ENCODE data around the gene MAG. TPM values are rescaled to one million over a fixed set of nuclear protein-coding genes. Genes with fewer than 3 reads are reported as not detected.

The MAG gene
- total RNA-seq, 2 donors from 2014 or later: not detected

GRCh38 chr19:35272954-35273649 lies 18.9 kb upstream of the MAG start:
- TF ChIP-seq CTCF (IDR thresholded peaks at IDR 0.05): no peak
- peaks cover 0 to 9% of the 10 kb centered on the region in 2 donors for H3K4me1 ChIP-seq
- no peak for DNase-seq (ENCODE audit: low spot score)
- H3K27ac ChIP-seq: no peak overlapping the region
- H3K27me3 ChIP-seq: no peaks in the 10 kb centered on the region
- no peak overlapping the region for H3K4me3 ChIP-seq
- peaks cover 45% of the 10 kb centered on the region for H3K36me3 ChIP-seq
- H3K9me3 ChIP-seq: no peaks in the 10 kb centered on the region

DNA sequence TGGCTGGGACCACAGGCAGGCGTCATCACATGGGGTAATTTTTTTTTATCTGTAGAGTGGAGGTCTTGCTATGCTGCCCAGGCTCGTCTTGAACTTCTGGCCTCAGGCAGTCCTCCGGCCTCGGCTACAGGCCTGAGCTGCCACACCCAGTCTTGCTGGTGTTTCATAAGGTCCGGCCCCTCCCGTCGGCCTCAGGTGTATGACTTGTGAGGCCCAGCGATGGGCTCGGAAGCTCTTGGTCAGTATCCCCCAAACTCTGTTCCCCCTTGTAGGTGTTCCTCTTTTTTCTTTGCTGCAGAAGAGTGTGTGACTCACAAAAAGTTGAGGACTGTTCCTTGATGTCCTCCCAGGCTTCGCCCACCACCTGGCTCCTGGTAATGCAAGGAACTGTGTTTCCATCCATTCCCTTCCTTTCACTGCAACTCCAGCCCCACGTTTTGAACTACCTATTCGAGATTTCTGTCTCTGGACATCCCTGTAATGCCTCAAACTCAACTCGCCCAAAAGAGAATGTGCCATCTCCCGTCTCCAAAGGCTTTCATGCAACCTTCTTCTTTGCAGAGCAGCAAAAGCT lies 18.2 kb upstream of the MAG start:
- no peak overlapping the region for H3K4me3 ChIP-seq
- H3K4me1 ChIP-seq: peaks cover 0 to 9% of the 10 kb centered on the region in 2 donors
- H3K9me3 ChIP-seq: no peaks in the 10 kb centered on the region
- H3K36me3 ChIP-seq: peaks cover 48% of the 10 kb centered on the region
- no peaks in the 10 kb centered on the region for H3K27me3 ChIP-seq
- no peak overlapping the region for H3K27ac ChIP-seq
- no peak for TF ChIP-seq CTCF (IDR thresholded peaks at IDR 0.05)
- no peak for DNase-seq (ENCODE audit: low spot score)

- Histone ChIP-seq H3K4me3 (no peak overlapping the region), H3K27me3 (no peaks in the 10 kb centered on the region), H3K27ac (no peak overlapping the region), H3K9me3 (no peaks in the 10 kb centered on the region), H3K4me1 (peaks cover 0 to 9% of the 10 kb centered on the region in 2 donors), H3K36me3 (peaks cover 53% of the 10 kb centered on the region)
- TF ChIP-seq CTCF (IDR thresholded peaks at IDR 0.05): no peak
- no peak for DNase-seq (ENCODE audit: low spot score)
Measured at GRCh38 chr19:35274323-35274722, 17.6 kb upstream of the MAG start.

DNA sequence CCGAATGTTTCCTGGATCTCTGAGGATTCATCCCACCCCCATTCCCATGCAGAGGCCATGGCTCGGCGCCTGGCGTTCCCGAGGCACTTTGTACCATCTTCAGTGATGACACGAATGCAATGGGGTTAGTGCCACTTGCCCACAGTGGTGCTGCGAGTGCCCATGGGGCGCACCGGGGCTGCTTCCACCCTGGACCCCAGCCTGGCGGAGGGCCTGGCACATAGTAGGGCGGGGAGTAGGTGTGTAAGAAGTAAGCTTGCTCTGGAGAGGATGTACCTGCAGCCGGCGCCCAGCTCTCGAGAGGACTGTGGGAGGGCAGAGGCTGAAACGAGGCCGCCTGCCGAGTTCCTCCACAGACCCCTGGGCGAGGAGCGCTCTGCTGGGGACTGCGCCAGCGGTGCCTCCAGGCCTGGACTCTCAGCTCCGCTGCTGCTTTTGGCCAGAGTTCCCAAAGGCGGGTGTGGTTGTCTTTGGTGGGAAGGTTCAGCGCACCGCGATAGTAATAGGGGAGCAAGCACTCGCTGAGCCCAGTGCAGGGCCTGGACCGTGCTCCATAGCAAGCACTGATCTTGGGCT lies 15.2 kb upstream of the MAG start:
- no peak overlapping the region for H3K27ac ChIP-seq
- H3K4me3 ChIP-seq: no peak overlapping the region
- no peak for DNase-seq (ENCODE audit: low spot score)
- no peaks in the 10 kb centered on the region for H3K9me3 ChIP-seq
- H3K4me1 ChIP-seq: peaks cover 0 to 20% of the 10 kb centered on the region in 2 donors
- peaks cover 38% of the 10 kb centered on the region for H3K36me3 ChIP-seq
- H3K27me3 ChIP-seq: no peaks in the 10 kb centered on the region
- no peak for TF ChIP-seq CTCF (IDR thresholded peaks at IDR 0.05)

GRCh38 chr19:35278578-35279284 lies 13.2 kb upstream of the MAG start:
- no peak for DNase-seq (ENCODE audit: low spot score)
- peaks cover 33% of the 10 kb centered on the region for H3K36me3 ChIP-seq

More at GRCh38 chr19:35278578-35279284, 13.2 kb upstream of the MAG start:
- Histone ChIP-seq H3K4me1 (peaks cover 0 to 20% of the 10 kb centered on the region in 2 donors), H3K27ac (no peak overlapping the region), H3K4me3 (no peak overlapping the region), H3K27me3 (no peaks in the 10 kb centered on the region), H3K9me3 (no peaks in the 10 kb centered on the region)
- TF ChIP-seq CTCF (IDR thresholded peaks at IDR 0.05): no peak
